ENCODE data around the gene EHD1.

Gene EHD1

DNA sequence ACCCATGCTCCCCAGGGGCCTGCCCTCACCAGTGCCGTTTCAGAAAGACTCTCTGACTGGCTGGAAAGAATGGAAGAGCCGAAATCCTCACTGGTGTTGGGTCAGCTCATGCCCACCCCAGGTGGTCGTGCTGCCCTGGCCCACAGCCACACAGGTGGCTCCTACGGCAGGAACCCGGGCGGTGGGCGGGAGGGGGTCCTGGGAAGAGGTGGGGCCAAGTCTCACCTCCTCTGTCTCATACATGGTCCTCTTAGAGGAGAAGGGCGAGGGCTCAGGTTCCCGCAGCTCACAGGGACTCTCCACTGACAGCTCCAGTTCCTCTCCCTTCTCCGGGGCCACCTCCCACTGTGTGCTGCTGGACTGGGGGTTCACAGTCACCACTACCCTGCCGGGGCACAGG, 30.3 kb upstream of the EHD1 start:
- Histone ChIP-seq H3K9me3 (ENCODE audit: control insufficient read depth, low read length) (no peaks in the 10 kb centered on the region), H3K4me1 (ENCODE audit: control insufficient read depth, insufficient read depth, low read length) (no peaks in the 10 kb centered on the region), H3K36me3 (ENCODE audit: control insufficient read depth, insufficient read depth, low read length, severe bottlenecking) (peaks cover 75% of the 10 kb centered on the region), H3K4me3 (ENCODE audit: low read length) (no peak overlapping the region), H3K27me3 (replicated peaks; ENCODE audit: control insufficient read depth, insufficient read depth, low read length) (no peaks in the 10 kb centered on the region), H3K9ac (ENCODE audit: low read length) (no peak overlapping the region)
- DNase-seq (ENCODE audit: low read depth) = no peak

- Histone ChIP-seq H3K27me3 (replicated peaks; ENCODE audit: control insufficient read depth, insufficient read depth, low read length) (no peaks in the 10 kb centered on the region), H3K4me1 (ENCODE audit: control insufficient read depth, insufficient read depth, low read length) (no peaks in the 10 kb centered on the region), H3K9me3 (ENCODE audit: control insufficient read depth, low read length) (no peaks in the 10 kb centered on the region), H3K9ac (ENCODE audit: low read length) (no peak overlapping the region), H3K4me3 (ENCODE audit: low read length) (no peak overlapping the region), H3K36me3 (ENCODE audit: control insufficient read depth, insufficient read depth, low read length, severe bottlenecking) (peaks cover 70% of the 10 kb centered on the region)
- no peak for DNase-seq (ENCODE audit: low read depth)
Observed at GRCh38 chr11:64906314-64906635, 27.9 kb upstream of the EHD1 start.

DNA sequence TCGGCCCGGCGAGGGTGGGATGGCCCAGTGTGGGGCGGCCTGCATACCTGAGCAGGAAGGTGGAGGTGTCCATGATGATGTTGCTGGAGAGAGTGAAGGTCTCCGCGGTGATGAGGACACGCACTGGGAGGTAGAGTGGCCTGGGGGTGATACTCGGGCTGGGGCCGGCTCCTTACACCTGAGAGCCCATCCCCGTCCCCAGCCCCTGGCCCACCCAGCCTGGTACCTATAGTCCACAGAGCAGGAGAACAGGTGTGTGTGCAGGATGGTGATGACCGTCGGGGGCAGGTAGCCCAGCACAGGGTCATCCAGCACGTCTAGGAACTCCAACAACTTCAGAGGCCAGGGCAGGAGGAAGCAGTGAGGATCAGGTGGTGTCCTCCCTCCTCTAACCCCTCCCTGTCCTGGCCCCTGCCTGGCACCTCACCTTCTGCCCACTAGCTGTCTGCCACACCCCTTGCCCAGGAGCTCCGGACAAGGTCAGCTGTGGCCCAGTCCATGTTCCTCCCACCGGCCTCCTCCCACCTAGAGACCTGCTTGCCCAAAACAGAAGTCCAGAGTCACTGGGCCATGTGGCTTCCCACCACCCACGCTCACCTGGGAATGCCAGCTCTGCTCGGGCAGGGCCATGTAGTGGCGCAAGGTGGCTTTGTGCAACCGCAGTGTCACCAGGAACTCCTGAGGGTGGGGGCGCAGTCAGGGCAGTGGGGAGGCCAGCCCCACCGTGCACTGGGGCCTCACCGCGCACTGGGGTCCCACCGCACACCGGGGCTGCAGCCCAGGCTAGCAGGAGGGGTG, 27.3 kb upstream of the EHD1 start:
- DNase-seq (ENCODE audit: low read depth) = no peak
- Histone ChIP-seq H3K9me3 (ENCODE audit: control insufficient read depth, low read length) (no peaks in the 10 kb centered on the region), H3K4me3 (ENCODE audit: low read length) (no peak overlapping the region), H3K36me3 (ENCODE audit: control insufficient read depth, insufficient read depth, low read length, severe bottlenecking) (peaks cover 70% of the 10 kb centered on the region), H3K9ac (ENCODE audit: low read length) (no peak overlapping the region), H3K27me3 (replicated peaks; ENCODE audit: control insufficient read depth, insufficient read depth, low read length) (no peaks in the 10 kb centered on the region), H3K4me1 (ENCODE audit: control insufficient read depth, insufficient read depth, low read length) (no peaks in the 10 kb centered on the region)

- H3K9ac ChIP-seq (ENCODE audit: low read length) = no peak overlapping the region
- no peaks in the 10 kb centered on the region for H3K4me1 ChIP-seq (ENCODE audit: control insufficient read depth, insufficient read depth, low read length)
- H3K4me3 ChIP-seq (ENCODE audit: low read length) = no peak overlapping the region
- no peak for DNase-seq (ENCODE audit: low read depth)
- H3K9me3 ChIP-seq (ENCODE audit: control insufficient read depth, low read length) = no peaks in the 10 kb centered on the region
- H3K27me3 ChIP-seq (replicated peaks; ENCODE audit: control insufficient read depth, insufficient read depth, low read length) = no peaks in the 10 kb centered on the region
- H3K36me3 ChIP-seq (ENCODE audit: control insufficient read depth, insufficient read depth, low read length, severe bottlenecking) = peaks cover 73% of the 10 kb centered on the region
Observed at GRCh38 chr11:64903291-64903833, 24.9 kb upstream of the EHD1 start.

GRCh38 chr11:64902102-64902900, 23.9 kb upstream of the EHD1 start:
- H3K4me1 ChIP-seq (ENCODE audit: control insufficient read depth, insufficient read depth, low read length) = no peaks in the 10 kb centered on the region
- DNase-seq (ENCODE audit: low read depth) = no peak
- H3K27me3 ChIP-seq (replicated peaks; ENCODE audit: control insufficient read depth, insufficient read depth, low read length) = no peaks in the 10 kb centered on the region
- no peak overlapping the region for H3K4me3 ChIP-seq (ENCODE audit: low read length)
- no peak overlapping the region for H3K9ac ChIP-seq (ENCODE audit: low read length)
- peaks cover 76% of the 10 kb centered on the region for H3K36me3 ChIP-seq (ENCODE audit: control insufficient read depth, insufficient read depth, low read length, severe bottlenecking)
- no peaks in the 10 kb centered on the region for H3K9me3 ChIP-seq (ENCODE audit: control insufficient read depth, low read length)

GRCh38 chr11:64900774-64901173, 22.4 kb upstream of the EHD1 start:
- H3K4me3 ChIP-seq (ENCODE audit: low read length) = no peak overlapping the region
- peaks cover 70% of the 10 kb centered on the region for H3K36me3 ChIP-seq (ENCODE audit: control insufficient read depth, insufficient read depth, low read length, severe bottlenecking)
- H3K9me3 ChIP-seq (ENCODE audit: control insufficient read depth, low read length) = no peaks in the 10 kb centered on the region
- no peaks in the 10 kb centered on the region for H3K4me1 ChIP-seq (ENCODE audit: control insufficient read depth, insufficient read depth, low read length)
- no peak for DNase-seq (ENCODE audit: low read depth)
- no peak overlapping the region for H3K9ac ChIP-seq (ENCODE audit: low read length)
- no peaks in the 10 kb centered on the region for H3K27me3 ChIP-seq (replicated peaks; ENCODE audit: control insufficient read depth, insufficient read depth, low read length)

GRCh38 chr11:64900263-64900678, 21.9 kb upstream of the EHD1 start:
- no peak for DNase-seq (ENCODE audit: low read depth)
- no peak overlapping the region for H3K4me3 ChIP-seq (ENCODE audit: low read length)
- no peaks in the 10 kb centered on the region for H3K27me3 ChIP-seq (replicated peaks; ENCODE audit: control insufficient read depth, insufficient read depth, low read length)
- H3K4me1 ChIP-seq (ENCODE audit: control insufficient read depth, insufficient read depth, low read length) = no peaks in the 10 kb centered on the region
- H3K9me3 ChIP-seq (ENCODE audit: control insufficient read depth, low read length) = no peaks in the 10 kb centered on the region
- H3K9ac ChIP-seq (ENCODE audit: low read length) = no peak overlapping the region
- H3K36me3 ChIP-seq (ENCODE audit: control insufficient read depth, insufficient read depth, low read length, severe bottlenecking) = peaks cover 67% of the 10 kb centered on the region

DNA sequence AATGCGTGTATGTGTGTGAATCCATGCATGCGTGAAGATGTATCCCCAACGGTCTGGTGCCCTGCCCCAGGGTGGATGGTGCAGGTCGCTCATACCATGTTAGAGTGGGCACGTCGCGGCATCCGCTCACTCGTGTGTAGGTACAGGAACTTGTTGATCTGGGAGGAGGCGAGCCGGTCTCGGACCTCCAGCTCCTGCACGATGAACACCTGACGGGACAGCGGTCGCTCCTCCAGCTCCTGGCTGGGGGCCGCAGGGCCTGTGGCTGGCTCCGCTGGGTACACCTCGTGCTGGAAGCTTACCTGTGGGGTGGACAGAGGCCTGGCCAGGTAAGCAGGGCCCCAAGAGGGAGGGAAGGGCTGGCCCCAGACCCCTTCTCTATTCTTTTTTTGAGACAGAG, 20.1 kb upstream of the EHD1 start:
- H3K27me3 ChIP-seq (replicated peaks; ENCODE audit: control insufficient read depth, insufficient read depth, low read length) = no peaks in the 10 kb centered on the region
- H3K9me3 ChIP-seq (ENCODE audit: control insufficient read depth, low read length) = no peaks in the 10 kb centered on the region
- peaks cover 59% of the 10 kb centered on the region for H3K36me3 ChIP-seq (ENCODE audit: control insufficient read depth, insufficient read depth, low read length, severe bottlenecking)
- no peak overlapping the region for H3K9ac ChIP-seq (ENCODE audit: low read length)
- DNase-seq (ENCODE audit: low read depth) = no peak
- H3K4me1 ChIP-seq (ENCODE audit: control insufficient read depth, insufficient read depth, low read length) = no peaks in the 10 kb centered on the region
- no peak overlapping the region for H3K4me3 ChIP-seq (ENCODE audit: low read length)

DNA sequence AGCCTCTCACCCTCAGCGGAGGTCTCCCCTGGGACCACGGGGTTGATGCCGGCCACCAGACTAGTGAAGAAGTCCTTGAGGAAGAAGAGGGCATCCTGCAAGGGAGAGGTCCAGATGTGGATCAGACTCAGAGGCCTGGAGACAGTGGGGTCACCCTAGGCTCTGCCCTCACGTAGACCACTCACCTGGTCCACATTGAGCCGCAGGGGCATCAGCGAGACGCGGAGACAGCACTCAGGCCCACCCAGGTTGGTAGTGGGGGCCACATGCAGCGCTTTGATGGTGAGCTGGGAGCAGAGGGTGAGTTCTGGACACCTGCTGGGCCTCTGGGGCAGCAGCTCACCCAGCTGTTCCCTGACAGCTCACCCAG, 19.6 kb upstream of the EHD1 start:
- Histone ChIP-seq H3K36me3 (ENCODE audit: control insufficient read depth, insufficient read depth, low read length, severe bottlenecking) (peaks cover 55% of the 10 kb centered on the region), H3K27me3 (replicated peaks; ENCODE audit: control insufficient read depth, insufficient read depth, low read length) (no peaks in the 10 kb centered on the region), H3K4me3 (ENCODE audit: low read length) (no peak overlapping the region), H3K9ac (ENCODE audit: low read length) (no peak overlapping the region), H3K4me1 (ENCODE audit: control insufficient read depth, insufficient read depth, low read length) (no peaks in the 10 kb centered on the region), H3K9me3 (ENCODE audit: control insufficient read depth, low read length) (no peaks in the 10 kb centered on the region)
- DNase-seq (ENCODE audit: low read depth) = no peak

GRCh38 chr11:64897381-64898075, 19.1 kb upstream of the EHD1 start:
- no peak overlapping the region for H3K9ac ChIP-seq (ENCODE audit: low read length)
- H3K9me3 ChIP-seq (ENCODE audit: control insufficient read depth, low read length) = no peaks in the 10 kb centered on the region
- H3K27me3 ChIP-seq (replicated peaks; ENCODE audit: control insufficient read depth, insufficient read depth, low read length) = no peaks in the 10 kb centered on the region
- no peaks in the 10 kb centered on the region for H3K4me1 ChIP-seq (ENCODE audit: control insufficient read depth, insufficient read depth, low read length)
- no peak overlapping the region for H3K4me3 ChIP-seq (ENCODE audit: low read length)
- no peak for DNase-seq (ENCODE audit: low read depth)
- H3K36me3 ChIP-seq (ENCODE audit: control insufficient read depth, insufficient read depth, low read length, severe bottlenecking) = peaks cover 52% of the 10 kb centered on the region

- H3K4me1 ChIP-seq (ENCODE audit: control insufficient read depth, insufficient read depth, low read length) = no peaks in the 10 kb centered on the region
- peaks cover 45% of the 10 kb centered on the region for H3K36me3 ChIP-seq (ENCODE audit: control insufficient read depth, insufficient read depth, low read length, severe bottlenecking)
- no peak overlapping the region for H3K4me3 ChIP-seq (ENCODE audit: low read length)
- H3K27me3 ChIP-seq (replicated peaks; ENCODE audit: control insufficient read depth, insufficient read depth, low read length) = no peaks in the 10 kb centered on the region
- no peak overlapping the region for H3K9ac ChIP-seq (ENCODE audit: low read length)
- no peaks in the 10 kb centered on the region for H3K9me3 ChIP-seq (ENCODE audit: control insufficient read depth, low read length)
- DNase-seq (ENCODE audit: low read depth) = no peak
Observed at GRCh38 chr11:64896448-64897022, 18.1 kb upstream of the EHD1 start.
